B cell (primary cell): Measurements from ENCODE around the gene PDZRN3. TPM values are rescaled to one million over a fixed set of nuclear protein-coding genes. Genes with fewer than 3 reads are reported as not detected.

Experiments
- ATAC-seq: fragments of 200-7000 bp; cut with Tn5 transposase; one replicate; pipeline ENCODE4 v1.10.0; 2021; ENCODE audit warnings: low read depth, mild to moderate bottlenecking, moderate number of reproducible peaks, moderate library complexity
- CTCF ChIA-PET: fragments of 350-600 bp; sonication (Branson Sonifier 250); formaldehyde crosslinking; loops from one replicate; lab custom pipeline; 2021; ENCODE audit warnings: antibody characterized with exemption, inconsistent platforms; lab: Charles Lee
- POLR2A ChIA-PET: fragments of 350-600 bp; sonication (Branson Sonifier 250); formaldehyde crosslinking; loops from one replicate; lab custom pipeline; 2021; ENCODE audit warnings: antibody characterized with exemption; lab: Charles Lee
- DNase-seq: peaks from one replicate; pipeline ENCODE4 v3.0.0; 2013
- H2AFZ ChIP-seq: 2 replicates; pipeline ENCODE4 v1.6.1; 2012; ENCODE audit warnings: mild to moderate bottlenecking, low read depth, low read length; ENCODE audit not compliant: insufficient read depth, poor library complexity, severe bottlenecking
- H3K27ac ChIP-seq, 2 donors: 1 replicate in 1 of 2; 2 replicates in 1 of 2; pipeline ENCODE4 v1.5.1; 2012 to 2013; ENCODE audit warnings: low read length in 2 of 2, mild to moderate bottlenecking in 2 of 2, moderate library complexity in 1 of 2
- H3K27me3 ChIP-seq, 4 experiments: fragments of 200-600 bp in 1 of 4; sonication (generic) in 1 of 4; replicated peaks in 1 of 4; 1 replicate in 2 of 4; 2 replicates in 2 of 4; pipeline versions ENCODE4 v1.6.1 to v1.7.0; 2013 to 2016; ENCODE audit warnings: low read length in 3 of 4, mild to moderate bottlenecking in 2 of 4, mixed read lengths in 1 of 4, moderate library complexity in 1 of 4; ENCODE audit not compliant: insufficient read depth in 4 of 4, control insufficient read depth in 3 of 4; ENCODE audit errors: control extremely low read depth in 1 of 4
- H3K36me3 ChIP-seq, 2 experiments: replicated peaks in 1 of 2; 1 replicate in 1 of 2; 2 replicates in 1 of 2; pipeline versions ENCODE4 v1.6.1 to v1.7.1; 2013; ENCODE audit warnings: low read length in 1 of 2; ENCODE audit not compliant: insufficient read depth in 2 of 2, control insufficient read depth in 1 of 2; ENCODE audit errors: control extremely low read depth in 1 of 2, extremely low read depth in 1 of 2
- H3K4me1 ChIP-seq, 2 donors: fragments of 200-600 bp in 1 of 2; sonication (generic) in 1 of 2; 1 replicate in 1 of 2; 2 replicates in 1 of 2; pipeline versions ENCODE4 v1.5.1 to v1.6.1; 2013 to 2017; ENCODE audit warnings: low read length in 2 of 2; ENCODE audit not compliant: control insufficient read depth in 2 of 2, insufficient read depth in 2 of 2
- H3K4me2 ChIP-seq: replicated peaks from 2 replicates; pipeline ENCODE3; 2012; ENCODE audit warnings: mild to moderate bottlenecking, low read depth, low read length; ENCODE audit not compliant: poor library complexity, severe bottlenecking
- H3K4me3 ChIP-seq, 5 experiments: fragments of 200-600 bp in 1 of 5; sonication (generic) in 1 of 5; 1 replicate in 3 of 5; 2 replicates in 2 of 5; pipeline versions ENCODE4 v1.5.1 to v1.7.0; 2011 to 2016; ENCODE audit warnings: low read length in 4 of 5, mild to moderate bottlenecking in 4 of 5, low read depth in 2 of 5, control low read depth in 1 of 5, moderate library complexity in 1 of 5; ENCODE audit not compliant: insufficient read depth in 1 of 5; ENCODE audit errors: control extremely low read depth in 1 of 5, extremely low read depth in 1 of 5
- H3K79me2 ChIP-seq: fragments of 200-600 bp; sonication (generic); one replicate; pipeline ENCODE4 v1.6.0; 2016; ENCODE audit warnings: low read length; ENCODE audit not compliant: control insufficient read depth, insufficient read depth
- H3K9ac ChIP-seq: fragments of 200-600 bp; sonication (generic); 2 replicates; pipeline ENCODE4 v1.6.1; 2017; ENCODE audit warnings: mild to moderate bottlenecking, low read length, moderate library complexity
- H3K9me3 ChIP-seq, 3 donors: one replicate each; pipeline versions ENCODE4 v1.6.1 to v1.7.1; 2013; ENCODE audit warnings: low read length in 2 of 3; ENCODE audit not compliant: control insufficient read depth in 2 of 3, insufficient read depth in 1 of 3; ENCODE audit errors: control extremely low read depth in 1 of 3
- H4K20me1 ChIP-seq: 2 replicates; pipeline ENCODE4 v1.6.0; 2012; ENCODE audit warnings: mild to moderate bottlenecking, low read length; ENCODE audit not compliant: insufficient read depth, control insufficient read depth, poor library complexity, severe bottlenecking
- H3K27ac Mint-ChIP-seq: one replicate; pipeline ENCODE4 v1.8.0; 2021; ENCODE audit warnings: mixed read lengths
- H3K27me3 Mint-ChIP-seq: one replicate; pipeline ENCODE4 v1.8.0; 2021; ENCODE audit warnings: mixed read lengths
- H3K4me1 Mint-ChIP-seq: one replicate; pipeline ENCODE4 v1.8.0; 2021; ENCODE audit warnings: mixed read lengths
- H3K4me3 Mint-ChIP-seq: one replicate; pipeline ENCODE4 v1.8.0; 2021; ENCODE audit warnings: mixed read lengths
- H3K9me3 Mint-ChIP-seq: one replicate; pipeline ENCODE4 v1.8.0; 2022; ENCODE audit warnings: mixed read lengths; ENCODE audit not compliant: insufficient read depth
- CTCF ChIP-seq: fragments of 200-600 bp; IDR thresholded peaks from one replicate; pipeline ENCODE4 v1.8.0; 2022; ENCODE audit warnings: antibody characterized with exemption, mild to moderate bottlenecking
- EZH2 ChIP-seq: IDR thresholded peaks from 2 replicates; pipeline ENCODE4 v1.6.1; 2012; ENCODE audit warnings: borderline replicate concordance, low read depth, mild to moderate bottlenecking, moderate library complexity, low read length; ENCODE audit not compliant: insufficient read depth, poor library complexity, severe bottlenecking
- WGBS: methylation state at CpG from one replicate; pipeline ENCODE4 v1.1.5; 2013; ENCODE audit warnings: missing lambda C conversion rate; ENCODE audit not compliant: insufficient coverage; 5-methylcytosine and 5-hydroxymethylcytosine counted together
- intact Hi-C: fragments of 100-400 bp; cut with micrococcal nuclease; formaldehyde crosslinking; loops from one replicate; pipeline ENCODE4 v1.10.0; 2022
- polyA plus RNA-seq: library from polyadenylated mRNA; depleted of rRNA; stranded (reverse); fragments of >200 nt; gene quantifications from 2 replicates; pipeline ENCODE4 v1.2.3, GENCODE V29; 2012
- total RNA-seq, 2 donors: library from RNA; stranded (reverse); fragments of 120-200 nt in 1 of 2; gene quantifications; 1 replicate in 1 of 2; 2 replicates in 1 of 2; pipeline versions ENCODE4 v1.2.3 to v1.2.4, GENCODE V29; 2013 to 2022

The PDZRN3 gene
- total and polyA plus RNA-seq, 2 donors (not counting 1 experiment from before 2014, with no cell fraction given), result not detected

GRCh38 chr3:73497646-73498406 lies 126.9 kb downstream of the PDZRN3 start:
- peaks cover 24% of the 10 kb centered on the region for H3K27me3 Mint-ChIP-seq
- no peaks in the 10 kb centered on the region for H3K9me3 Mint-ChIP-seq
- H4K20me1 ChIP-seq, result no peaks in the 10 kb centered on the region
- no peak overlapping the region for H3K4me3 ChIP-seq
- peaks cover 0 to 2% (median 0%) of the 10 kb centered on the region in 4 experiments for H3K27me3 ChIP-seq
- no peak overlapping the region for H3K4me2 ChIP-seq
- H3K27ac Mint-ChIP-seq, result no peak overlapping the region
- no CpG with 5 or more reads among the region's 13 CpGs for WGBS
- DNase-seq, result no peak
- H3K79me2 ChIP-seq, result no peaks in the 10 kb centered on the region
- H3K36me3 ChIP-seq, result no peaks in the 10 kb centered on the region
- H2AFZ ChIP-seq, result no peak overlapping the region
- ChIA-PET POLR2A (no interaction called here), CTCF (interaction anchor here (1.1 to 1.8 kb wide), 2 partner anchors 10 to 396 kb away, joined by 4 to 11 read pairs; no protein-coding TSS in a partner anchor)
- H3K4me1 Mint-ChIP-seq, result no peaks in the 10 kb centered on the region
- no peak overlapping the region for H3K27ac ChIP-seq
- no peak overlapping the region for H3K4me3 Mint-ChIP-seq
- intact Hi-C loops, result no loop called here
- no peak overlapping the region for H3K9ac ChIP-seq
- no peak for ATAC-seq
- TF ChIP-seq EZH2 (no peak), CTCF (no peak)
- no peaks in the 10 kb centered on the region for H3K9me3 ChIP-seq
- no peaks in the 10 kb centered on the region for H3K4me1 ChIP-seq
